GM12878 (cell line): Measurements from ENCODE around the gene KIF23. TPM values are rescaled to one million over a fixed set of nuclear protein-coding genes. Genes with fewer than 3 reads are reported as not detected.

Experiments
- ATAC-seq: fragments of 200-7000 bp; cut with Tn5 transposase; 3 replicates; pipeline ENCODE4 v1.9.1; 2020; ENCODE audit warnings: mild to moderate bottlenecking, moderate library complexity
- BruUV-seq: library from RNA; stranded (reverse); fragments of 400-500 nt; replicated peaks from 2 replicates; lab custom pipeline; 2021; lab: Mats Ljungman, UMichigan
- CTCF ChIA-PET: fragments of 300-600 bp; sonication (Branson Sonifier 250); formaldehyde crosslinking; extraction: SDS; loops from one replicate; lab custom pipeline; 2021; ENCODE audit warnings: inconsistent platforms; lab: Yijun Ruan, JAX
- POLR2A ChIA-PET: fragments of 350-600 bp; formaldehyde crosslinking; extraction: SDS; loops from one replicate; lab custom pipeline; 2021; ENCODE audit warnings: inconsistent platforms; lab: Charles Lee
- RAD21 ChIA-PET: fragments of 300-600 bp; sonication (Branson Sonifier 250); formaldehyde crosslinking; loops from one replicate; lab custom pipeline; 2023; ENCODE audit warnings: antibody characterized with exemption; ENCODE audit not compliant: unreplicated experiment; lab: Charles Lee
- SMC1A ChIA-PET: fragments of 300-600 bp; sonication (Branson Sonifier 250); formaldehyde crosslinking; loops from one replicate; lab custom pipeline; 2023; ENCODE audit not compliant: unreplicated experiment, uncharacterized antibody; lab: Charles Lee
- DNase-seq: peaks from one replicate; pipeline ENCODE4 v3.0.0-alpha.2; 2011; ENCODE audit warnings: low read depth, low spot score
- FAIRE-seq: peaks from 3 replicates; lab custom pipeline; 2011; peaks lifted over from hg19 to GRCh38; lab: Jason Lieb, UNC
- H2AFZ ChIP-seq: 2 replicates; pipeline ENCODE4 v1.6.0; 2011; ENCODE audit warnings: low read depth, low read length, control low read depth; ENCODE audit not compliant: control insufficient read depth
- H3K27ac ChIP-seq: 2 replicates; pipeline ENCODE4 v1.5.1; 2011; ENCODE audit warnings: control low read depth; ENCODE audit not compliant: control insufficient read depth, insufficient read depth
- H3K27me3 ChIP-seq, 2 experiments: replicated peaks in 1 of 2; 2 replicates each; pipeline versions ENCODE4 v1.6.0 to v1.6.1; 2011; ENCODE audit warnings: low read length in 1 of 2; ENCODE audit not compliant: control insufficient read depth in 2 of 2, insufficient read depth in 2 of 2
- H3K36me3 ChIP-seq, 2 experiments: 2 replicates each; pipeline ENCODE4 v1.5.1; 2011; ENCODE audit warnings: low read length in 1 of 2; ENCODE audit not compliant: control insufficient read depth in 2 of 2, insufficient read depth in 2 of 2
- H3K4me1 ChIP-seq: 2 replicates; pipeline ENCODE4 v1.6.1; 2011; ENCODE audit warnings: mild to moderate bottlenecking, low read length, moderate library complexity, mixed read lengths; ENCODE audit not compliant: control insufficient read depth, insufficient read depth
- H3K4me2 ChIP-seq: 2 replicates; pipeline ENCODE4 v1.6.0; 2011; ENCODE audit warnings: control low read depth; ENCODE audit not compliant: control insufficient read depth, insufficient read depth
- H3K4me3 ChIP-seq: fragments of 200-600 bp; sonication (generic); 2 replicates; pipeline ENCODE4 v1.5.1; 2016
- H3K79me2 ChIP-seq: 2 replicates; pipeline ENCODE4 v1.6.0; 2011; ENCODE audit warnings: low read length; ENCODE audit not compliant: control insufficient read depth, insufficient read depth
- H3K9ac ChIP-seq: 2 replicates; pipeline ENCODE4 v1.8.0; 2011; ENCODE audit warnings: low read length, control low read depth, mixed read lengths; ENCODE audit not compliant: control insufficient read depth, insufficient read depth
- H3K9me3 ChIP-seq: replicated peaks from 3 replicates; pipeline ENCODE4 v1.5.1; 2011; ENCODE audit warnings: mild to moderate bottlenecking, low read length; ENCODE audit not compliant: control insufficient read depth, insufficient read depth
- H4K20me1 ChIP-seq: 2 replicates; pipeline ENCODE4 v1.6.0; 2011; ENCODE audit not compliant: control insufficient read depth, insufficient read depth
- BMI1 ChIP-seq: fragments of 450-650 bp; IDR thresholded peaks from 2 replicates; pipeline ENCODE4 v1.6.1; 2016; ENCODE audit warnings: mild to moderate bottlenecking, moderate library complexity, borderline replicate concordance
- DPF2 ChIP-seq: fragments of 450-650 bp; IDR thresholded peaks from 2 replicates; pipeline ENCODE4 v1.6.1; 2017; ENCODE audit warnings: mild to moderate bottlenecking
- EED ChIP-seq: sonication (generic); IDR thresholded peaks from 2 replicates; pipeline ENCODE4 v1.6.1; 2016; ENCODE audit warnings: antibody characterized with exemption, low read depth
- FOXK2 ChIP-seq: fragments of 450-650 bp; IDR thresholded peaks from 2 replicates; pipeline ENCODE4 v1.6.1; 2017; ENCODE audit warnings: mild to moderate bottlenecking, moderate library complexity
- HCFC1 ChIP-seq: fragments of 150-350 bp; IDR thresholded peaks from 2 replicates; pipeline ENCODE4 v1.6.1; 2014; ENCODE audit warnings: low read length
- HDGF ChIP-seq: fragments of 450-650 bp; IDR thresholded peaks from 2 replicates; pipeline ENCODE4 v1.6.1; 2016; ENCODE audit warnings: antibody characterized with exemption
- JUND ChIP-seq: IDR thresholded peaks from 2 replicates; pipeline ENCODE4 v1.6.1; 2012; ENCODE audit warnings: low read depth, mild to moderate bottlenecking, low read length, improper control_type of control experiment, moderate library complexity
- MEF2B ChIP-seq: fragments of 450-650 bp; IDR thresholded peaks from 2 replicates; pipeline ENCODE4 v1.6.1; 2018; ENCODE audit warnings: mild to moderate bottlenecking, moderate library complexity; ENCODE audit not compliant: partially characterized antibody, poor library complexity, severe bottlenecking
- POU2F2 ChIP-seq: IDR thresholded peaks from 3 replicates; pipeline ENCODE4 v1.6.1; 2011; ENCODE audit warnings: low read depth, mild to moderate bottlenecking, low read length, borderline replicate concordance
- RAD21 ChIP-seq: IDR thresholded peaks from 2 replicates; pipeline ENCODE4 v1.6.1; 2011; ENCODE audit warnings: mild to moderate bottlenecking, low read depth, low read length, moderate library complexity; ENCODE audit not compliant: insufficient read depth
- SMC3 ChIP-seq: IDR thresholded peaks from 2 replicates; pipeline ENCODE4 v1.6.1; 2011; ENCODE audit warnings: low read length, improper control_type of control experiment, borderline replicate concordance
- SPI1 ChIP-seq: IDR thresholded peaks from 2 replicates; pipeline ENCODE4 v1.6.1; 2011; ENCODE audit warnings: low read depth, mild to moderate bottlenecking, low read length, moderate library complexity, borderline replicate concordance; ENCODE audit not compliant: insufficient read depth
- STAT1 ChIP-seq: fragments of 450-650 bp; conservative IDR thresholded peaks from 2 replicates; pipeline ENCODE4 v1.6.1; 2014; ENCODE audit warnings: antibody characterized with exemption, mild to moderate bottlenecking
- TCF12 ChIP-seq: IDR thresholded peaks from 2 replicates; pipeline ENCODE4 v1.6.1; 2011; ENCODE audit warnings: low read depth, mild to moderate bottlenecking, low read length
- YY1 ChIP-seq: IDR thresholded peaks from 2 replicates; pipeline ENCODE4 v1.6.1; 2011; ENCODE audit warnings: low read depth, mild to moderate bottlenecking, low read length
- ZNF207 ChIP-seq: fragments of 450-650 bp; IDR thresholded peaks from 2 replicates; pipeline ENCODE4 v1.6.1; 2014; ENCODE audit warnings: antibody characterized with exemption, mild to moderate bottlenecking, borderline replicate concordance
- ZNF24 ChIP-seq: fragments of 450-650 bp; IDR thresholded peaks from 2 replicates; pipeline ENCODE4 v1.6.1; 2017; ENCODE audit warnings: antibody characterized with exemption, mild to moderate bottlenecking
- ZZZ3 ChIP-seq: IDR thresholded peaks from 2 replicates; pipeline ENCODE4 v1.6.1; 2011; ENCODE audit warnings: low read depth; ENCODE audit not compliant: control insufficient read depth, insufficient read length
- WGBS: methylation state at CpG from one replicate; pipeline ENCODE4 v1.1.6; 2016; ENCODE audit warnings: low lambda C conversion rate; ENCODE audit not compliant: insufficient replicate concordance, insufficient coverage; ENCODE audit errors: missing lambda C conversion rate; 5-methylcytosine and 5-hydroxymethylcytosine counted together
- in situ Hi-C: fragments of 300-500 bp; cut with MboI; formaldehyde crosslinking; loops from 9 replicates; pipeline ENCODE4 v1.14.3; 2018; ENCODE audit warnings: mixed read lengths
- intact Hi-C: fragments of 100-400 bp; cut with micrococcal nuclease; formaldehyde crosslinking; loops from one replicate; pipeline ENCODE4 v1.14.2; 2022; ENCODE audit not compliant: unreplicated experiment
- polyA plus RNA-seq, 11 experiments: library from polyadenylated mRNA; depleted of rRNA in 4 of 11; unstranded in 6 of 11; stranded (reverse) in 5 of 11; fragments of >200 nt; fragmentation: Nextera tagmentation in 4 of 11; fragmentation: Illumina TruSeq in 1 of 11; extraction: Ambion mirVana in 4 of 11; extraction: Trizol in 1 of 11; gene quantifications; 1 replicate in 1 of 11; 2 replicates in 10 of 11; pipeline versions ENCODE4 v1.2.1 to v1.2.3, GENCODE V29; 2011 to 2016; ENCODE audit warnings: inconsistent platforms in 2 of 11, missing spikeins in 2 of 11, low read depth in 1 of 11
- total RNA-seq, 4 experiments: library from RNA; depleted of rRNA in 3 of 4; stranded (reverse); fragments of >200 nt in 3 of 4; fragmentation: Illumina TruSeq in 1 of 4; extraction: Trizol in 1 of 4; gene quantifications; 2 replicates each; pipeline versions ENCODE4 v1.2.1 to v1.2.3, GENCODE V29; 2013 to 2021
- TF ChIP-seq, protein P1 (sequence below), 3 experiments: IDR thresholded peaks in 2 of 3; conservative IDR thresholded peaks in 1 of 3; 2 replicates each; pipeline ENCODE4 v1.5.1; 2011; ENCODE audit warnings: low read depth in 3 of 3, low read length in 3 of 3, mild to moderate bottlenecking in 3 of 3, control low read depth in 2 of 3, moderate library complexity in 2 of 3, inconsistent platforms in 1 of 3, mixed read lengths in 1 of 3; ENCODE audit not compliant: control insufficient read depth in 2 of 3, insufficient read depth in 1 of 3; ENCODE audit errors: extremely low read depth in 1 of 3
- TF ChIP-seq, protein P2 (sequence below): IDR thresholded peaks from 2 replicates; pipeline ENCODE4 v1.6.1; 2011; ENCODE audit warnings: low read depth, mild to moderate bottlenecking, low read length, moderate library complexity, borderline replicate concordance; ENCODE audit errors: extremely low read depth

KIF23 gene
- total and polyA plus RNA-seq, 10 of the 15 experiments (the other 5 are each of a cell fraction or from before 2014, with no cell fraction given) = 28.0 to 62.5 (median 46.6) TPM

DNA sequence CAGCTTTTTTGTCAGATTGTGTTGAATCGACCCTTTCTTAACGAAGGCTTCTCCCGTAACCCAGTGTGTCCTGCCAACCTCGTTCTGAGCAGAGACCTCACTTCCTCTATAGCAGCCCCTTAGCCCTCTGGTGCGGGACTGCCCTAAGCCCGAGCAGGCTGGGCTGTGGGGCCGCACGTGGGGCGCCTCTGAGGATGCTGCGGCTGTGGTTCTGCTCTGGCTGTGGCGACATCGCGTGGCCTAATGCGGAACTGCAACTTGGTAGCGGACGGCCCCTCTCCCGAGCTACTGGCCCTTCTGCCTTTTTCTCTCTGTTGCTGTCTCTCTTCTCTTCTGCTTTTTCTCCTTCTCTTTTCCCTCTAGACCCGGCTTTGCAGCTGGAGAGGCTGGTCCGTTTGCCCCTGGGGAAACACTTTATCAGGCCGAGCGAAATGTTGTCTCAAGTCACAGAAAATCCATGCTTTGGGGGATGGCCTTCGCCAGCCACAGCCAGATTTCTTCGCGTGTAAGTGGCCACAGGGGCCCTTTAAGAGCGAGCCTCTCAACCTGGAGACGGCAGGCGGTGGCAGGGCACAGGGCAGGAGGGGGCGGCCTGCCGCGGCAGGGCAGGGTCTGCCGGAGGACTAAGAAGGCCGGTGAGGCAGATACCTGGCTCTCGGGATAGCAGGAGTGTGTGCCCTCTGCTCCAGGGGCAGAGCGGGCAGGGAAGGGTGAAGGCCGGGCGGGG, 19.4 kb upstream of the KIF23 start (continued):
- TF ChIP-seq RAD21 (peak; percentile 61), HDGF (no peak), STAT1 (0 out of 2 replicates have a peak, but pooled peaks have one; percentile 43), SPI1 (peak; percentile 36; the same call in 1 of the 2 replicates), SMC3 (peak; percentile 88), ZNF207 (no peak), TCF12 (no peak), YY1 (0 out of 2 replicates have a peak, but pooled peaks have one; percentile 20), ZNF24 (no peak)
- TF ChIP-seq, protein P1, sequence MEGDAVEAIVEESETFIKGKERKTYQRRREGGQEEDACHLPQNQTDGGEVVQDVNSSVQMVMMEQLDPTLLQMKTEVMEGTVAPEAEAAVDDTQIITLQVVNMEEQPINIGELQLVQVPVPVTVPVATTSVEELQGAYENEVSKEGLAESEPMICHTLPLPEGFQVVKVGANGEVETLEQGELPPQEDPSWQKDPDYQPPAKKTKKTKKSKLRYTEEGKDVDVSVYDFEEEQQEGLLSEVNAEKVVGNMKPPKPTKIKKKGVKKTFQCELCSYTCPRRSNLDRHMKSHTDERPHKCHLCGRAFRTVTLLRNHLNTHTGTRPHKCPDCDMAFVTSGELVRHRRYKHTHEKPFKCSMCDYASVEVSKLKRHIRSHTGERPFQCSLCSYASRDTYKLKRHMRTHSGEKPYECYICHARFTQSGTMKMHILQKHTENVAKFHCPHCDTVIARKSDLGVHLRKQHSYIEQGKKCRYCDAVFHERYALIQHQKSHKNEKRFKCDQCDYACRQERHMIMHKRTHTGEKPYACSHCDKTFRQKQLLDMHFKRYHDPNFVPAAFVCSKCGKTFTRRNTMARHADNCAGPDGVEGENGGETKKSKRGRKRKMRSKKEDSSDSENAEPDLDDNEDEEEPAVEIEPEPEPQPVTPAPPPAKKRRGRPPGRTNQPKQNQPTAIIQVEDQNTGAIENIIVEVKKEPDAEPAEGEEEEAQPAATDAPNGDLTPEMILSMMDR (IDR thresholded peaks at IDR 0.05 in 2 of 3, conservative IDR thresholded peaks at IDR 0.05 in 1 of 3; ENCODE audit: control insufficient read depth in 2 of 3, extremely low read depth in 1 of 3, insufficient read depth in 1 of 3, low read depth in 3 of 3, low read length in 3 of 3) = peak; percentile 85 to 93 (median 85)

- Histone ChIP-seq H3K79me2 (no peaks in the 10 kb centered on the region), H2AFZ (no peak overlapping the region), H3K9ac (no peak overlapping the region), H3K27me3 (no peaks in the 10 kb centered on the region), H3K9me3 (no peaks in the 10 kb centered on the region), H3K27ac (no peak overlapping the region), H3K36me3 (no peaks in the 10 kb centered on the region), H3K4me2 (no peak overlapping the region), H3K4me3 (no peak overlapping the region), H3K4me1 (no peaks in the 10 kb centered on the region), H4K20me1 (no peaks in the 10 kb centered on the region)
- CTCF ChIA-PET = interaction anchor here (0.8 to 3.9 kb wide), 8 partner anchors 8 to 360 kb away, joined by 3 to 27 read pairs (median 6); no protein-coding TSS in a partner anchor
- POLR2A ChIA-PET = no interaction called here
- no TSS peak for BruUV-seq
- SMC1A ChIA-PET = interaction anchor here (0.5 kb wide), 1 partner anchor 347 kb away, joined by 3 read pairs; no protein-coding TSS in a partner anchor
- no peak for DNase-seq
- intact Hi-C loops (loop anchor here (10.0 kb wide), 1 partner anchor 131 kb away; no protein-coding TSS in a partner anchor), in situ Hi-C loops (no loop called here)
- 46% methylated on average over 10 of the region's 10 CpGs for WGBS
- ATAC-seq = no peak
- no peak for FAIRE-seq
- RAD21 ChIA-PET = interaction anchor here (1.5 kb wide), 1 partner anchor 360 kb away, joined by 3 read pairs; no protein-coding TSS in a partner anchor
- TF ChIP-seq BMI1 = no peak
- TF ChIP-seq FOXK2 = no peak
- no peak for TF ChIP-seq DPF2
- no peak for TF ChIP-seq JUND
- TF ChIP-seq POU2F2 = no peak
- no peak for TF ChIP-seq HCFC1
- TF ChIP-seq MEF2B = no peak
- no peak for TF ChIP-seq ZZZ3
- no peak for TF ChIP-seq EED
- TF ChIP-seq, protein P2, sequence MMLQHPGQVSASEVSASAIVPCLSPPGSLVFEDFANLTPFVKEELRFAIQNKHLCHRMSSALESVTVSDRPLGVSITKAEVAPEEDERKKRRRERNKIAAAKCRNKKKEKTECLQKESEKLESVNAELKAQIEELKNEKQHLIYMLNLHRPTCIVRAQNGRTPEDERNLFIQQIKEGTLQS = no peak
Observed at GRCh38 chr15:69395460-69395859, 18.7 kb upstream of the KIF23 start.
